ENCODE data around the gene DKK3.

Gene DKK3

GRCh38 chr11:11973866-11974265 is 34.6 kb downstream of the DKK3 start:
- H3K9me3 Mint-ChIP-seq (ENCODE audit: low read depth): no peaks in the 10 kb centered on the region

GRCh38 chr11:11973361-11973800 is 35.0 kb downstream of the DKK3 start:
- H3K4me3 Mint-ChIP-seq: no peak overlapping the region
- peaks cover 7% of the 10 kb centered on the region for H3K4me1 Mint-ChIP-seq (ENCODE audit: low read depth)
- H3K36me3 Mint-ChIP-seq: no peaks in the 10 kb centered on the region
- no peak overlapping the region for H3K27ac Mint-ChIP-seq
- no peaks in the 10 kb centered on the region for H3K9me3 Mint-ChIP-seq (ENCODE audit: low read depth)
- H3K27me3 Mint-ChIP-seq: no peaks in the 10 kb centered on the region

More at GRCh38 chr11:11973866-11974265, 34.6 kb downstream of the DKK3 start:
- Mint-ChIP-seq H3K4me1 (ENCODE audit: low read depth) (peaks cover 7% of the 10 kb centered on the region), H3K4me3 (no peak overlapping the region), H3K36me3 (no peaks in the 10 kb centered on the region), H3K27ac (no peak overlapping the region), H3K27me3 (no peaks in the 10 kb centered on the region)

DNA sequence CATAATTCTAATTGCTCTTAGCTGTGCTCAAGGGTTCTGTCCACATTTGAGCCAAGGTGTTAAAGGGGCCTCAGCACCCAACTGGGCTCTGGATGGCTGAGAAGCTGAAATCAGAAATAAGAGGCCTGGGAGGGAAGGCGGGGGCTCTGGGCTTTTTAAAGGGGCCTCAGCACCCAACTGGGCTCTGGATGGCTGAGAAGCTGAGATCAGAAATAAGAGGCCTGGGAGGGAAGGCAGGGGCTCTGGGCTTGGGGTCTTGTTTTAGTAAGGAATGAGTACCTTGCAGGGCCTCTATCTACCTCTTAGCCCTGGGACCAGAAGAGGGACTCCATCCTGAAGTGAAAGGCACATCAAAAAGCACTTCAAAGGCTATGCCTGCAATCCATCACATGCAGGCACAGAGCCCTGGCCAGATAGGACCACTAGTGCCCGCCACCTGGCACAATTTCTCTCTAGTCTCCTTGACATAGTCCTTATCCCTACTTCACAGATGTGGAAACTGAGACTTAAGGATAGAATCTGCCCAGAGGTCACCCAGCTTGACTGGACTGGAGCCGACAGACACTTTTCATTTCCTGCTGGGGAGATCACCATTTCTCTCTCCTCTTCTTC is 35.6 kb downstream of the DKK3 start:
- Mint-ChIP-seq H3K27ac (no peak overlapping the region), H3K4me1 (ENCODE audit: low read depth) (peaks cover 7% of the 10 kb centered on the region), H3K9me3 (ENCODE audit: low read depth) (no peaks in the 10 kb centered on the region), H3K27me3 (no peaks in the 10 kb centered on the region), H3K4me3 (no peak overlapping the region), H3K36me3 (no peaks in the 10 kb centered on the region)

DNA sequence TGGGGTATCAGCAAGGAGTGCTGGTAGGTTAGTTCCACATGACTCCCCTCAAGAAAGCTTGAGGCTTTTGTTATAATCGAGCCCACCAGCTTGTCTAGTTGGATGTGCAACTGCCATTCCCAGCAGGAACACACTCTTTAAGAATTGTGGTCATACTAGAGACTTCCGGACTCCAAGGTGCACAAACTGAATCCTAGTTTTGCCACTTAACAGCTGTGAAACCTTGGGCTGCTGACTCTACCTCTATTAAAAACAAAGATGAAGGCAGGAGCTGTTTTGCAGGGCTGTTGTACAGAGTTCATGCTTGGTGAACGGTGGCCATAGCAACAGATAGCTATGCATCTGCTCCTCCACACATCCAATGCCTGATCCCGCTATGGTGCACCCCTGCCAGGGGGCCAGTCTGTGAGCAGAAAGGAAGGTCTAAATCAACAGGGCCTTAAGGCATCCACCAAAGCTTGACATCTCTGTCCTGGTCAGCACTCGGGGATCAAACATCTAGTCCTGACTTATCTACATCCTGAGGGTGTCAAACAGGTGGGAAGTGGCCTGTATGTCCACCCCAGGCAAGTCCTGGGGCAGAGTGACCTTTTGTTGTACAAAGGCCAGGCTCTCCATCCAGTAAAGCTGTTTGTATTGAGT is 36.4 kb downstream of the DKK3 start:
- Mint-ChIP-seq H3K27me3 (no peaks in the 10 kb centered on the region), H3K36me3 (no peaks in the 10 kb centered on the region), H3K4me3 (no peak overlapping the region), H3K9me3 (ENCODE audit: low read depth) (no peaks in the 10 kb centered on the region), H3K27ac (no peak overlapping the region), H3K4me1 (ENCODE audit: low read depth) (peaks cover 7% of the 10 kb centered on the region)

GRCh38 chr11:11970556-11970955 is 37.9 kb downstream of the DKK3 start:
- Mint-ChIP-seq H3K36me3 (no peaks in the 10 kb centered on the region), H3K9me3 (ENCODE audit: low read depth) (no peaks in the 10 kb centered on the region), H3K4me3 (no peak overlapping the region), H3K27me3 (no peaks in the 10 kb centered on the region), H3K4me1 (ENCODE audit: low read depth) (peaks cover 5% of the 10 kb centered on the region), H3K27ac (no peak overlapping the region)

GRCh38 chr11:11969380-11970215 is 38.8 kb downstream of the DKK3 start:
- no peaks in the 10 kb centered on the region for H3K27me3 Mint-ChIP-seq
- no peaks in the 10 kb centered on the region for H3K9me3 Mint-ChIP-seq (ENCODE audit: low read depth)

GRCh38 chr11:11968511-11969280 is 39.7 kb downstream of the DKK3 start:
- H3K4me3 Mint-ChIP-seq: no peak overlapping the region
- no peaks in the 10 kb centered on the region for H3K4me1 Mint-ChIP-seq (ENCODE audit: low read depth)
- H3K36me3 Mint-ChIP-seq: no peaks in the 10 kb centered on the region
- H3K27ac Mint-ChIP-seq: no peak overlapping the region
- no peaks in the 10 kb centered on the region for H3K9me3 Mint-ChIP-seq (ENCODE audit: low read depth)
- no peaks in the 10 kb centered on the region for H3K27me3 Mint-ChIP-seq

More at GRCh38 chr11:11969380-11970215, 38.8 kb downstream of the DKK3 start:
- Mint-ChIP-seq H3K4me3 (no peak overlapping the region), H3K27ac (no peak overlapping the region), H3K36me3 (no peaks in the 10 kb centered on the region), H3K4me1 (ENCODE audit: low read depth) (no peaks in the 10 kb centered on the region)

DNA sequence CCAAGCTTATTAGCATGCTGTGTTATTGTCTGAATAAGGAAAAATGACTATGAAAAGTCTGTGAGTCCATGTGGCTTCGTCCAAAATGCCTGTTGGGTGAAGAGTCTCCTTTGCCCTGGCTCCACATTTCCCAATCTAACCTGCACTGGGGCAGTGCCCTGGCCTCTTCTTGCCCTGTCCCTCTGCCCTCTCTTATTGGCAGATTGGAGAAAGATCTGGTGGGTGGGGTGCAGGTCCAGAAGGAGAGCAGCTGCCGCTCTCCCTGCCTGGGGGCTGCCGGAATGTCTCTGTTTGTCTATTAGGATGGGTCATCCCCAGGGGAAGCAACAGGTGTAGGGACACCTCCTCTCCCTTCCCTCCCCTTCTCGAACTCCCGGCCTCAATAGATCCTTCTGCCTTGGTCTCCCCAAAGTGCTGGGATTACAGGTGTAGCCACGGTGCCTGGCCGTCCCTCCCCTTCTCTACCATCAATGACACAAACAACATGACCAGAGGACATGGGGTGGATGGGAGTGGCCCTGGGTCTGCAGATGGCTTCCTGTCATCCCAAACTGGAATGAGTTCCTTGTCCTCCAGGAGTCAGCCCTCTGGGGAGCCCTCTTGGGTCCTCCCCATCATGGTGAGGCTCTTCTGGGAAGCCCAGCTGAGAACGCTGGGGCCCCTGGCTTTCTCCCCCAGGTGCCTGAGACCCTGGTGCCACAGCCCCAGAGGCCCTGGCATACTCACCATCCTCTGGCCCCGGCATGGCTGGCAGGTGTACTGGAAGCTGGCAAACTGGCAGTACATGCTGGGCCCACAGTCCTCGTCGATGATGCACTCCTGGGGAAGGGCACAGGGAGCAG is 40.5 kb downstream of the DKK3 start:
- Mint-ChIP-seq H3K9me3 (ENCODE audit: low read depth) (no peaks in the 10 kb centered on the region), H3K27ac (no peak overlapping the region), H3K27me3 (no peaks in the 10 kb centered on the region), H3K36me3 (no peaks in the 10 kb centered on the region), H3K4me3 (no peak overlapping the region), H3K4me1 (ENCODE audit: low read depth) (no peaks in the 10 kb centered on the region)

- peaks cover 3% of the 10 kb centered on the region for H3K4me1 Mint-ChIP-seq (ENCODE audit: low read depth)
- no peaks in the 10 kb centered on the region for H3K27me3 Mint-ChIP-seq
- H3K36me3 Mint-ChIP-seq: peaks cover 1% of the 10 kb centered on the region
- no peak overlapping the region for H3K4me3 Mint-ChIP-seq
- no peaks in the 10 kb centered on the region for H3K9me3 Mint-ChIP-seq (ENCODE audit: low read depth)
- H3K27ac Mint-ChIP-seq: no peak overlapping the region
These were observed 41.4 kb downstream of the DKK3 start for GRCh38 chr11:11966826-11967668.

- Mint-ChIP-seq H3K27me3 (no peaks in the 10 kb centered on the region), H3K9me3 (ENCODE audit: low read depth) (no peaks in the 10 kb centered on the region), H3K4me1 (ENCODE audit: low read depth) (peaks cover 10% of the 10 kb centered on the region), H3K36me3 (peaks cover 3% of the 10 kb centered on the region), H3K27ac (no peak overlapping the region), H3K4me3 (no peak overlapping the region)
These were observed 42.1 kb downstream of the DKK3 start for GRCh38 chr11:11966354-11966741.

DNA sequence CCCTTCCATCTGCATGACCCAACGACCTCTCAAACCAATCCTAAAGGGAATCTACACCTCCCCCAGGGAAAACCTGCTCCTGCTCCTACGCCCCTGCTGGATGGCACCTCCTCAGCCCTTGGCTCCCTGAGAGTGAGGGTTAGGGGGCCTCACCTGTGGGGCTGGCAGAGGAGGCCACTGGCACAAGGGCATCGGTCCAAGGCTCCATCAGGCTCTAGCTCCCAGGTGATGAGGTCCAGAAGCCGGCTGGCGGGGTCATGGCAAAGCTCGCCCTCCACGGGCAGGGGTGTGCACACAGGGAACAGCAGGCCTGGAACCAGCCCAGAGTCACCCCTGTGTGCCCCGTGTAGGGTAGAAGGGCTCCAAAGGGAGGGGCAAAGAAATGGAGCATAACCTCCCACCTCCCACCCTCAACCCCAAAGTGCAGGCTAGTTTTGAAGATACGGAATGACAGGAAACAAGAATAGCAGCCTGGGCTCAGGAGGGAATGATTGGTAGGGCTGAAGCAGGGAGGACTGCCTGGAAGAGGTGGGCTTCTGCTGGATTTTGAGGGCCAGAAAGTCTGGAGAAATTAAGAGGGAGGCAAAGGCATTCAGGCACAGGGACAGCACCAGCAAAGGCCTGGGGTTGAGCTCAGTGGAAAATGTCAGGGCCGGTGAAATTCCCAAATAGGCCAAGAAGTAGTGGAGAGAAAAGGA is 42.6 kb downstream of the DKK3 start:
- Mint-ChIP-seq H3K27me3 (no peaks in the 10 kb centered on the region), H3K27ac (no peak overlapping the region), H3K36me3 (peaks cover 3% of the 10 kb centered on the region), H3K4me3 (no peak overlapping the region), H3K4me1 (ENCODE audit: low read depth) (peaks cover 15% of the 10 kb centered on the region), H3K9me3 (ENCODE audit: low read depth) (no peaks in the 10 kb centered on the region)

- Mint-ChIP-seq H3K27me3 (no peaks in the 10 kb centered on the region), H3K27ac (no peak overlapping the region), H3K9me3 (ENCODE audit: low read depth) (no peaks in the 10 kb centered on the region), H3K36me3 (peaks cover 3% of the 10 kb centered on the region), H3K4me3 (no peak overlapping the region), H3K4me1 (ENCODE audit: low read depth) (peaks cover 21% of the 10 kb centered on the region)
These were observed 43.2 kb downstream of the DKK3 start for GRCh38 chr11:11965192-11965591.

DNA sequence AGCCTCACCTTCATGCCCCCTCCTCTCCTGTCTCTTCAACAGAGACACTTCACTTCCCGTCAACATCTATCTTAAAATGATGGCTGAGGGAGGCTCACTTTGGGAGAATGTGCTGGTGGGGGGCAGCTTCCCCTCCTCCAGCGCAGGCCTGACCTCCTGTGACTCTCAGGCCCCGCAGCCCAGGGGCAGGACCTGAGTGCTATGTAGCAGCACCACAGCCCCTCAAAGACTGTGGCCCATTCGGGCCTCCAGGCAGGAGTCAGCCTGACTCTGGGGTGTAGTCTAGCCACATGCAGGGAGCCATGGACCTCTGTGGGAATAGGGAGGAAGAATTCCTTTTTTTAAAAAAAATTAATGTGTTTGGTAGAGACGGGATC is 43.7 kb downstream of the DKK3 start:
- Mint-ChIP-seq H3K4me3 (no peak overlapping the region), H3K27me3 (no peaks in the 10 kb centered on the region), H3K9me3 (ENCODE audit: low read depth) (no peaks in the 10 kb centered on the region), H3K4me1 (ENCODE audit: low read depth) (peaks cover 25% of the 10 kb centered on the region), H3K27ac (no peak overlapping the region), H3K36me3 (peaks cover 3% of the 10 kb centered on the region)

Measured in activated naive CD8-positive, alpha-beta T cell (primary cell).